ENCODE results near the gene SLC8B1.
A peak's percentile ranks its signal among the peaks of the same experiment; 100 is the strongest.

Gene SLC8B1

DNA sequence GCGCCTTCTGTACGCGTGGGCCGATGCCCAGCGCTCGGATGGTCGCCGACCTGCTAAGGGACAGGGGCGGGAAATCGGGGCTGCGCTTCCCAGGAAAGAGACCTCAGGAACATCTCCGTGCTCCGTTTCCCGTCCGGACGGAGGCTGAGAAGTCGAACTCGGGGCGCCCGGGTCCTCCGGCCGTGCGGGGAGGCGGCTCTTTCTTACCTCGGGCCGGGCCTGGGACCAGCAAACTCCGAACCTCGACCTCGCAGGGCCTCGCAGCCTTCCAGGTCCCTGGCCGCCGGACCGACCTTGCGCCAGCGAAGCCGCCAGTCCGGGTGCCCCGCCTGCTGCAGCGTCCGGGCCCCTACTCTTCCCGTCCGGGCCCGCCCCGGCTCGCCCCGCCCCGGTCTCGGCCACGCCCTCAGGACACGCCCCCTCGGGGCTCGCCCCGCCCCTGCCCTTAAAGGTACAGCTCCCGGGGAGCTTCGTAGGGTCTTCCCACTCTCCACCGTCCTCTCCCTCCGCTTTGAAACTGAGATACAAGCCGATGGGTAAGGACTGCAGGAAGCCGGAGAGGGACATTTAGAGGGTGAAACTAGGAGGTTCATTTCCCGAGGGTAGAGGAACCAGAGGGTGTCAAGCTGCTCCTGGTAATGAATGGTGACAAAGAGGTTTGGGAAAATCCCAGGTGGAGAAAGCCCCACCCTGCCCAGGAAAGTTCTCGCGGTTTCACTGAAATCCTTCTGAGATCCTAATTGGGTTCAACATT is at the start of gene SLC8B1:
Gene SLC8B1, minus strand, starts transcription at position 324 of the 754 bp plus-strand sequence. CDS start 2,231 bp downstream, outside the sequence.
- peak; percentile 83 for DNase-seq

DNA sequence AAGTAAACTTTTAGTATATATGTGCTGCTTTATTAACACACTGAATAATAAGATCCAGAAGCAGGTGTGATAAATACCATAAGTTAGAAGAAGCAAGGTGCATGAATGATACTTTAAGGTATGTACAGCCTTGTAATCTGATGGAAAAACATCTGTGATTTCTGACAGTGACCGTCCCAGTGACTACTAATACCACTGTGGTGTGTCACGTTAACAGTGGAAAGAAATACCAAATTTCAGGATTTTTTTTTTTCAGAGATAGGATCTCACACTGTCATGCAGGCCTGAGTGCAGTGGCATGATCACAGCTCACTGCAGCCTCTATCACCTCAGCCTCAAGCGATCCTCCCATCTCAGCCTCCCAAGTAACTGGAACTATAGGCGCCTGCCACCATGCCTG is 47.3 kb upstream of the SLC8B1 start:
- no peak for DNase-seq

DNA sequence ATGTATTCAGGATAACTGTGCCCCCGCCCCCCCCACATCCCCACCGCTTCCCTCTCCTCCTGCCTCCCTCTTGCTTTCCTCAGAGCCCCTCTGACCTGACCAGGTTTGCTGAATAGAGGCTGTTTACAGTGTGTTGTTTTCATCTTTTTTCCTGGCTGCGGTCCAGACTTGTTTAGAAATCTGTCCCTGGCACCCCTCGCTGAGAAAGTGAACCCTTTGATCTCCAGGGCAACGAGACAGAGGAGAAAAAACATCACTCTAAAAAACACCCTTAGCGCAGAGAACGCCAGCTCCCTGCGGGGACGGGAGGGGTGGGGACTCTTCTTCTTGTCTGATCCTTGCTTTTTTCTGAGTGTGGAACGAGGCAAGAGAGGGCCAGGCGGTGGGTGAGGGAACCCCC is 46.3 kb upstream of the SLC8B1 start:
- DNase-seq = no peak

DNA sequence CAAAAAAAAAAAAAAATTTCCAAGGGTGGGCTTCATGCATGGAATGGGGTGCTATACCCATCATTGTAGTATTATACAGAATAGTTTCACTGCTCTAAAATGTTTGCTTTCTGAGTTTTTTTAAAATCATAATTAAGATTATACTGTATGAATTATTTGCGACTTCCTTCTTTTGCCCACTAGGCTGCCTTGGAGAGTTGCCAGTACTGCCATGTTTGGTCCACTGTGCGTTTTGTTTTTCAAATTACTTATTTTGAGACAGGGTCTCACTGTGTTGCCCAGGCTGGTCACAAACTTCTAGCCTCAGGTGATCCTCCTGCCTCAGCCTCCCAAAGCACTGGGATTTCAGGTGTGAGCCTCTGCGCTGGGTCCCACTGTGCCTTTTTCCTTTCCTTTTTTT is 43.4 kb upstream of the SLC8B1 start:
- DNase-seq = no peak

DNA sequence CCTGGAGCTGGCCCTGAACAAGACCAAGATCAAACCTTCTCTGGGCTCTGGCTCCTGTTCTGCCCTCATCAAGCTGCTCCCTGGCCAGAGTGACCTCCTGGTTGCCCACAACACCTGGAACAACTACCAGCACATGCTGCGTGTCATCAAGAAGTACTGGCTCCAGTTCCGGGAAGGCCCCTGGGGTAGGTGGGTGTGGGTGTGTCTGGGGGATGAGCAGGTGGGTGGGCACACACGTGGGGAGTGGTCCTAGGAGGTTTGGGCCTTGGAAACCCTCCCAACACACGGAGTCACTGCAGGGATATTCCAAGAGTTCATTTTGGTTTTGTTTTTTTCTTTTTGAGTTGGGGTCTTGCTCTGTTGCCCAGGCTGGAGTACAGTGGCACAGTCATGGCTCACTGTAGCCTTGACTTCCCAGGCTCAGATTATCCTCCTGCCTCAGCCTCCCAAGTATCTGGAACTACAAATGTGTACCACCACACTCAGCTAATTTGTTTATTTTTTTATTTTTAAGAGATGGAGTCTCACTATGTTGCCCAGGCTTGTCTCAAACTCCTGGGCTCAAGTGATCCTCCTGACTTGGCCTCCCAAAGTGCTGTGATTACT is 40.0 kb upstream of the SLC8B1 start:
- DNase-seq = no peak

DNA sequence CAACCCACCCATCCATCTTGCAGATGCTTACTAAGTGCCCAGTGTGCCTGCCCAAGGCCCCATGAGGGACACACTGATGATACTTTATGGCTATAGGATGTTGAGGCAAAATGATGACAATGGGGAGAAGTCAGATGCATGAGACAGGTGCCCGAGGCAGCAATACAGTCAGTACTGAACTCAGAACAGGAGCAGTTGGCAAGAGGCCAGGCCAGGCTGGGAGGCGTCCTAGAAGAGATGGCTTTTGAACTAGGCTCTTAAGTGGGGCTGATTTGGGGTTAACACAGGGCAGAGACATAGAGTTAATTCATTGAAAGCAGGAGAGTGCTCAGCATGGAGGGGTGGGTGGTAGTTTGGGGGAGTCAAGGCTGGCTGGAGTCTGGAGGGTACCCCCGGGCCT is 39.1 kb upstream of the SLC8B1 start:
- DNase-seq = no peak

DNA sequence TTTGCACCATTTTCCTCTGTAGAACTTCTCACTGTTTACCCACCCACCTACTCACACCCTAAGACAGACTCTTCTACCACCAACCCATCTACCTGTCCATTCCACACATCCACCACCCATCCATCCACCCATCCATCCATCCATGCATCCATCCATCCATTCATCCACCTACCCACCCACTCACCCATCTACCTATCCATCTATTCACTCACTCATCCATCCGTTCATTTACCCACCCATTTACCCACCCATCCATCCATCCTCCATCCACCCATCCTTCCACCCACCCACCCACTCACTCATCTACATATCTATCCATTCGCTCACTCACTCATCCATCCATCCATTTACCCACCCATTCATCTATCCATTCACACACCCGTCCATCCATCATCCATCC is 38.5 kb upstream of the SLC8B1 start:
- no peak for DNase-seq

DNA sequence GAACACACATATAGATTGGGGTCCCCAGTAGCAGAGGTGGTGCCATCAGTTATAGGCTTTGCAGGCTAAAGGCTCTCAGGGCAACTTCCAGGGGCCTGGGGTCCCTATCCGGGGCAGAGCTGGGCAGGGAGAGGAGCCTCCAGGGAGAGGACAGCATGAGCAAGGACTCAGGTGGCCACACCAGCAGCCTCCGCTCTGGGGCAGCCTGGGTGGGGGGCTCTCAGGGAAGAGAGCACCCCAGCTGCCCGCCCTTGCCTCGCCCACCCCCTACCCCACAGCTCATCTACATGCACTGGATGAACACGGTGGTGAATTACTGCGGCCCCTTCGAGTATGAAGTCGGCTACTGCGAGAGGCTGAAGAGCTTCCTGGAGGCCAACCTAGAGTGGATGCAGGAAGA is 37.5 kb upstream of the SLC8B1 start:
- no peak for DNase-seq

DNA sequence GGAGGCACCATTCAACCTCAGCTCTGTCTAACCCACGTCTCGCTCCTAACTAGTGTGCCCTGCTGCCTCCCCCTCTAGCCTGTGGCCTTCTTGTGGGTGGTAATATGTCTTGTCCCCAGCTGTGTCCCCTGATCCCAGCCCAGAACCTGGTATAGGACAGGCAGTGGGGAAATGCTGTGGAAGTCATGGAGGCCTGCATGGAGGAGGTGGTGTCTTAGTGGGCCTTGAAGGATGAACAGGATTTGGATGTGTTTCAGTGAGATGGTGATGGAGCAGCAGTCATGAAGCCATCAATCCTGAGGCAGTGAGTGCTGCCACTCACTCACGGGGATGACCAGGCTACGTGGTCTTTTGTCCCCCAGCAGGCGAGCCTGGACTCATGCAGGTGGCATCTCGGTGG is 36.9 kb upstream of the SLC8B1 start:
- DNase-seq = no peak

DNA sequence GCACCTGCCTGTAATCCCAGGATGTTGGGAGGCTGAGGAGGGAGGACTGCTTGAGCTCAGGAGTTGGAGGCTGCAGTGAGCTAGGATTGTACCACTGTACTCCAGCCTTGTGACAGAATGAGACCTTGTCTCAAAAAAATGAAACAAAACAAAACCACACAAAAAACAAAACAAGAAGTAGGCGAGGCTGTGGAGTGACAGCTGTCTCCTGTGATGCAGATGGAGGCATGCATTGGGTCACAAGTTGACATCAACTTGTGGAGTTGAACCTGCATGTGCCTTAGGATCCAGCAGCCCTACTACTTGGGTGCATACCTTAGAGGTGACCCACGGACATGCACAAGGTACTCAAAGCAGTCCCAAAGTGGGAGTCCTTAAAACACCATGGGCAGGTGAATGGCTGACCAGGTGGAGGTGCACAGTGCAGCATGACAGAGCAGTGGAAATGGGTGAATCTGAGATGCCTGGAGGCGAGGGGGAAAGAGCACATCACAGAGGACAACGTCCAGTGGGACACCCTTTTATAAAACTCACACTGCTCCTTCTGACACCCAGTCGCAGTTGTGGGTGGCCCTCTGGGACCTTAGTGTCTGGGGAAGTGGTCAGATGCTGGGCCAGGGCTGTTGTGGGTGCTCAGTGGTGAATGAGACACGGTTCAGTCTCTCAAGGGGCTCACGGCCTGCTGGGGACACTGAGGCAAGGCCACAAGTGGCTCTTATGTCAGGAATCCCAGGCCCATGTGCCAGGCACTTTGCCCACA is 36.2 kb upstream of the SLC8B1 start:
- no peak for DNase-seq

DNA sequence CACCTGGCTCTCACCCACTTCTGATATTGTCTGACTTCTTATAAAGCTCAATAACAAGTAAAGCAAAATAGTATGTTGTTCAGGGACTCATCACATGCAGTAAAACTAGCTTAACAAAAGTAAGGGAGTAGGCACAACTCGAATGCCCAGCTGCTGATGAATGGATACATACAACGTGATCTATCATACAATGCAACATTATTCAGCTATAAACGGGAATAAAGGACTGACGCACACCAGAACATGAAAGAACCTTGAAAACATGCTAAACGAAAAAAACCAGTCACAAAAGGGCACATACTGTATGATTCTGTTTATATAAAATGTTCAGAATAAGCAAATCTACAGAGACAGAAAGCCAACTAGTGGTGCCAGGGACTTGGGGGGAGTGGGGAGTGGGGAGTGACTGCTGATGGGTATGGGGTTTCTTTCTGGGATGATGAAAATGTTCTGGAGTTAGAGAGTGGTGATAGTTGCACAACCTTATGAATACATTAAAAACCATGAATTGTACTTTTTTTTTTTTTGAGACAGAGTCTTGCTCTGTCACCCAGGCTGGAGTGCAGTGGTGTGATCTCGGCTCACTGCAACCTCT is 34.6 kb upstream of the SLC8B1 start:
- no peak for DNase-seq

DNA sequence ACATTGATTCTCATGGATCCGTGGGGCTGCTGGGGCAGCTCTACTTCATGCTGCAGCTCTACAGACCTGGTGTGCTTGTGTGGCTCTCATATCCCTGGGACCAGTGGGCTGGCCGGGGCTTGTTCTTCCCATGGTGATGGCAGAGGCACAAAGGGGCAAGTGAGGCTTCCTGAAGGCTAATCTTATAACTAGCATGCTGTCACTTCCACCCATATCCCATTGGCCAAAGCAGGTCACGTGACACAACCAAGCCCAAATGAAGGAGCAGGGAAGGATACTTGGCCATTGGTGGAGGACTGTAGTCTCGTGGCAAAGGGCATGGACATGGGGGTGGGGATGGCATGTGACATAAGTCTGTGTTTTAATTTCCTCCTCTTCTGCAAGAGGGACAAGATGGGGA is 33.4 kb upstream of the SLC8B1 start:
- DNase-seq = no peak

DNA sequence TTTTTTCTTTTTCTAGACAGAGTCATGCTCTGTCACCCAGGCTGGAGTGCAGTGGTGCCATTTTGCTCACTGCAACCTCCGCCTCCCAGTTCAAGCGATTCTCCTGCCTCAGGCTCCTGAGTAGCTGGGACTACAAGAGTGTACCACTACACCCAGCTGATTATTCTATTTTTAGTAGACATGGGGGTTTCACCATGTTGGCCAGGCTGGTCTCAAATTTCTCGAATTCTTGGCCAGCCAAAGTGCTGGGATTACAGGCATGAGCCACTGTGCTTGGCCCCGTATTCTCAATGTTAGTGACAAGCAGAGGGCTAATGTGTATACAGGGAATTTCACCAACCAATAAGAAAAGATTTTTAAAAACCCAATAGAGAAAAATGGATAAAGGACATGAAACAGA is 31.9 kb upstream of the SLC8B1 start:
- no peak for DNase-seq

DNA sequence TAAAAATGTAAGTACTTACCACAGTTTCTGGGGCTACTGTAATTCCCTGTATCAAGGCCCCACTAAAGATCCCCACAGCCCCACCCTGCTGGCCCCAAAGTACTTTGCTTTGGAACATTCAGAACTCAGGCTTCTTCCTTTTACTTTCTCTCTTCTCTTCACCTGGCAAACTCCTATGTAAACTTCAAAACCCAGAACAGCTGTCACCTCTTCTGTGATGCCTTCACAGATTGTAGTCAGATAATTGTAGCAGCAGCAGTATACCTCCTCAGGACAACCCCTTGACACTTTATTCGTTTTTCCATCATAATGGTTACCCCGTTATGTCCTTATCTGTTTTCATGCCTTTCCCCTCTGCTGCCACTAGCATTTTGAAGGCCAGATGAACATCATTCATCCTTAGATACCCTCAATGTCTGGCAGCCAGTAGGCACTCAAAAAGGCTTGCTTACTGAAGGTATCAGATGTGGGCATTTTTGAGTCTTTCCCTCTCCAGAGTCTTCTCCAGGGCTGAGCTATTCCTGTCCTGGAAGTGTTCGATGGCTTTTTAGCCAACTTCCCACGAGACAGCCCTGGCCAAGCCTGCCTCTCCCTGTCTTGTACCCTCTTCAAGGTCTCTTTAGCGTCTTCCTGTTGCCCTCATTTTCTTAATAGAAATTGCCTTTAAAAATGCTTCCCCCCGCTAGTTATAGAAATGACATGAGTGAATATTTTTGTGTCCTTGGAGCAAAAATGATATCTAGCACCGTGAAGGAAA is 30.9 kb upstream of the SLC8B1 start:
- no peak for DNase-seq

DNA sequence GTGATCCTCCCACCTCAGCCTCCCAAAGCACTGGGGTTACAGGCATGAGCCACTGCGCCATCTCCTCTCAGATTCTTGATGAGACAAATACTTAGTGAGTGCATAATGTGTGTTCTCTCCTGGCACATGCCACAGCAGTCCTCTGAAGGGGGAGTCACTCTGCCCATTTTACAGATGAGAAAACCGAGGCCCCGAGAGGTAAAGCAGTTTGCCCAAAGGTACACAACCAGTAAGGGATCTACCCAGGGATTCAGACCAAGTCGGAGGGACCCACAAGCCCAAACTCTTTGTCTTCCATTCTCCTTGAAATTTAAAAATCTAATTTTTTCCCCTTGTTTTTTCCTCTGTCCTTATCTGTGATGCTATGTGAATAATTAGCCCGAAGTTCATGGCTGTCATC is 29.8 kb upstream of the SLC8B1 start:
- no peak for DNase-seq

DNA sequence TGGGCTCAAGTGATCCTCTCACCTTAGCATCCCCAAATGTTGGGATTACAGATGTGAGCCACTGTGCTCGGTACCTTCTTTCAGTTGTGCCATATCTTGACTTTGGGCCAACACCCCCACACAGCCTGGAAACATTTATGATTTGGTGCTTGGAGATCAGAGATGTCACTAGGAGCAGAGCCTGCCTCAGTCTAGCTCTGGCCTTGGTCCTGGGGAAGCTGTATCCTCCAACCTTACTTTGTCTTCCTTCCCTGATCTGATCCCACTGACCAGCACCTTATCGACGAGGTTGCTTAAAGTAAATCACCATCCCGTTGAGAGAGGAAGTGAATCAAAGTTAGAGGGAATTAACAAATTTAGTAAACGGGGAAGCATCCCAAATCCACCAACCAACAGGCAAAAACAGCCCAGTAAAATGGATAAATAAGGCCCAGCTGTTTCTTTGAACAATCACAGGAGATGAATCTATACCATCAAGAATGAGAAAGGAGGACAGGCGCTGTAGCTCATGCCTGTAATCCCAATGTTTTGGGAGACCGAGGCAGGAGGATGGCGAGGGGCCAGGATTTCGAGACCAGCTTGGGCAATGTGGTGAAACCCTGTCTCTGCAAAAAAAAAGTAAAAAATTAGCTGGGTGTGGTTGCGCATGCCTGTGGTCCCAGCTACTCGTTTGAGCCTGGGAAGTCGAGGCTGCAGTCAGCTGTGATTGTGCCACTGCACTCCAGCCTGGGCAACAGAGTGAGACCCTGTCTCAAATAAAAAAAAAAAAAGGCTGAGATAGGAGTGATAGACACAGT is 26.9 kb upstream of the SLC8B1 start:
- DNase-seq = no peak

DNA sequence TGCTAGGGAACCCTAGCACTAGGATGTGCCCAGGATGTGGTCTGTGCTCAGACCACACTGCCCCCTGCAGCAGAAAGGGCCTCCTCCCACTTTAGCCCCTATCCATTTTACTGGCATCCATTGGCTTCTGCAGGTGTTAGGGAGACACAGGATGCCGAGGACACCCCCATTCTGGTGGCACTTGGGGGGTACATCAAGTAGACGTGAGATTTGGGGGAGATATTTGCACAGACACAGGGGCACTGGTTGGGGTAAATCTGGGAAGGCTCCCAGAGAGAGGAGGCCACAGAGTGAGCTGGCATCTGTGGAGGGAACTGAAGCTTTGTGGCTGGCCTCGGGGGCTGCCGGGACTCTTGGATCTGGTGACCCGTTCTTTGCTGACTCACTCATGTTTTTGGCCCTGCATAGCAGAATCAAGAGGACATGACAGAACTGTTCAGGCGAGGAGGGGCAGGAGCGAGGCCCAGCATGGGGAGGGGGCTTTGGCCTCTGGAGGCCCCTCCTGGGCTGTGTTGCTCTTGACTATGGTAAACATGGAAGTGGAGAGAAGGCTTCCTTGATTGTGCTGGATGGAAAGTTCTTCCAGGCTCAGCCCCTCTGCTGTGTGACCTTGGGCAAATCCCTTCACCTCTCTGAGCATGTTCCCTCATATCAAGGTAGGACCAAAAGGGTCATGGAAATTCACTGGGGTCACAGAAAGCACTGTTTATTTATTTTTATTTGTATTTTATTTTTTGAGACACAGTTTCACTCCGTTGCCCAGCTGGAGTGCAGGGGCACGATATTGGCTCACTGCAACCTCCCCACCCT is 25.2 kb upstream of the SLC8B1 start:
- peak; percentile 25 for DNase-seq

DNA sequence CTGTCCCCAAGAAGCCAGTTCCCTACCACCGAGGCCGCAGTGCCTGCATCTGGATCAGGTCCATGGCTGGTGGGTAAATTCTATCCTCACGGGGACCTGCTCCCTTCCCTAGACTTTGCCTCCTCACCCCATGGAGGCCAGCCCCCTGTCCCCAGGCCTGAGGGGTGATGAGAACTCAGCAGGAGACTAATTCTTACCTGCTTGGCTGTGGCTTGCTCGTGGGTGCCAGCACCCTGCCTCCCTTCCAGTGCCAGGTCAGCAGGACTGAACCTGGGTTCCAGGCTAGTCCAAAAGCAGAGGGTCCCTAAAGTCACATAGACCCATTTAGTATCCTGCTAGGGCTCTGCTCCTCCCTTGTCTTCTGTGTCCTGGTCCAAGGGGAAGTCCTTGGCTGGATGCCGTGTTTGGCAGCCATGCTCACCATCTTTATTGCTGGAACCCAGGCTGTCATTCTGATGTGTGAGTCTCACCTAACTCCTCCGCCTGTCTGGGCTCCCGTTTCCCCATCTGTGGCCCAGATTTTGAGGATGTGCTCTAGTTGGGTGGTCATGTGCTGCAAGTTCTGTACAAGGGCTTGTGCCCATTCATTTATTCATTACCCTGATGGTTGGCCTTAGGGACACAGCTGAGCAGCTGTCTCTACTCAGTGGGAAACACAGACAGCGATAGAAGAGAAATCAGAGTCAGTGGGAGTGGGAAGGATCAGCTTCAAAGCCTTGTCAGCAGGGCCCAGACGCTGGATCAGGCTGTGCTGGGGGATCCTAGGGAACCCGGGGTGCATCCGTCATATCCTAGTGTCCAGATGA is 24.4 kb upstream of the SLC8B1 start:
- DNase-seq = peak; percentile 42

DNA sequence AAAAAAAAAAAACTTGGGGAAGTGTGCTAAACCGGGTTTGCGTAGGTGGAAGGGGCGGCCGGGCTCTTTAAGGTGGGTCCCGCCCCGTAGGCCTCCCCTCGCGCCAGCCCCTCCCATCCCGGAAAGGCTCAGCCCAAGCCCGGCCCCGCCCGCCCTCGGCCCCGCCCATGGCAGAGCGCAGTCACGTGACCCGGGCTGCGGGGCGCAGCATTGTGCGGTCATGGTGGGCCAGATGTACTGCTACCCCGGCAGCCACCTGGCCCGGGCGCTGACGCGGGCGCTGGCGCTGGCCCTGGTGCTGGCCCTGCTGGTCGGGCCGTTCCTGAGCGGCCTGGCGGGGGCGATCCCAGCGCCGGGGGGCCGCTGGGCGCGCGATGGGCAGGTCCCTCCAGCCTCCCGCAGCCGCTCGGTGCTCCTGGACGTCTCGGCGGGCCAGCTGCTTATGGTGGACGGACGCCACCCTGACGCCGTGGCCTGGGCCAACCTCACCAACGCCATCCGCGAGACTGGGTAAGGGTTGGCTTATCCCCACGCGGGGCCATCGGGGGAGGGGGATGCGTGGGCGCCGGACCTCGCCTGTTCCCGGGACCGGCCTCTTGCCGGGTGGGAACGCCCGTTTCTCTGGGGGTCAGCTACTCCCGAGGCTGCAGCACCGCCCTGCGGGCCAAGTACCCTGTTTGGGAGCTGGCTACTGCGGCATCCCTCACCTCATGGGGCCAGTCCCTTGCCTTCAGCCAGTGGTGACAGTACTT is 23.6 kb upstream of the SLC8B1 start, which contains the start of gene PLBD2:
Gene PLBD2, plus strand, starts transcription at position 207 of the 752 bp plus-strand sequence. Its CDS starts 14 bp downstream, at position 221.
- DNase-seq = peak; percentile 93

Data from EL (cell line).